ENCODE measurements around the gene MIDN.

Gene MIDN

GRCh38 chr19:1284293-1284978 is 36.1 kb downstream of the MIDN start:
- no peak for DNase-seq (ENCODE audit: extremely low read depth, low read depth)
- no peak overlapping the region for H3K4me3 ChIP-seq (replicated peaks; ENCODE audit: low read depth, low read length)
- TF ChIP-seq CTCF (IDR thresholded peaks at IDR 0.05; ENCODE audit: low read depth, low read length, missing control alignments) = no peak

- TF ChIP-seq CTCF (IDR thresholded peaks at IDR 0.05; ENCODE audit: low read depth, low read length, missing control alignments) = no peak
- H3K4me3 ChIP-seq (replicated peaks; ENCODE audit: low read depth, low read length) = no peak overlapping the region
- no peak for DNase-seq (ENCODE audit: extremely low read depth, low read depth)
Observed at GRCh38 chr19:1284979-1285736, 36.8 kb downstream of the MIDN start.

GRCh38 chr19:1285737-1286360 is 37.5 kb downstream of the MIDN start, which contains the start of gene EFNA2:
Gene EFNA2 (plus strand): TSS chr19:1285873. CDS start chr19:1286169, 296 bp downstream.
- TF ChIP-seq CTCF (IDR thresholded peaks at IDR 0.05; ENCODE audit: low read depth, low read length, missing control alignments) = no peak
- DNase-seq (ENCODE audit: extremely low read depth, low read depth) = no peak
- no peak within 1 kb of the TSS for H3K4me3 ChIP-seq (replicated peaks; ENCODE audit: low read depth, low read length)

GRCh38 chr19:1286487-1287353 is 38.3 kb downstream of the MIDN start:
- TF ChIP-seq CTCF (IDR thresholded peaks at IDR 0.05; ENCODE audit: low read depth, low read length, missing control alignments) = no peak
- H3K4me3 ChIP-seq (replicated peaks; ENCODE audit: low read depth, low read length) = no peak overlapping the region
- no peak for DNase-seq (ENCODE audit: extremely low read depth, low read depth)

GRCh38 chr19:1287354-1288225 is 39.2 kb downstream of the MIDN start:
- no peak overlapping the region for H3K4me3 ChIP-seq (replicated peaks; ENCODE audit: low read depth, low read length)
- DNase-seq (ENCODE audit: extremely low read depth, low read depth) = no peak
- TF ChIP-seq CTCF (IDR thresholded peaks at IDR 0.05; ENCODE audit: low read depth, low read length, missing control alignments) = no peak
